ACHN (cell line): Measurements from ENCODE around the gene CFAP20.

ENCODE experiments used
- DNase-seq: peaks from one replicate; pipeline ENCODE4 v3.0.0-alpha.2; 2015
- in situ Hi-C: cut with HindIII; loops from 2 replicates; pipeline ENCODE4 v1.10.0; 2017; ENCODE audit warnings: low sequenced_read_pairs, low pct_ligation_motif_present, low pct_unique_long_range_greater_than_20kb

The CFAP20 gene

GRCh38 chr16:58127033-58127556 is 2.1 kb downstream of the CFAP20 start:
- DNase-seq = no peak
- in situ Hi-C loops = loop anchor here (10.0 kb wide), 1 partner anchor 102 kb away; the partner anchor contains the start of gene MMP15

- in situ Hi-C loops = loop anchor here (10.0 kb wide), 1 partner anchor 102 kb away; the partner anchor contains the start of gene MMP15
- DNase-seq = no peak
Observed at GRCh38 chr16:58126451-58126961, 2.7 kb downstream of the CFAP20 start.

GRCh38 chr16:58125781-58126335 is 3.3 kb downstream of the CFAP20 start:
- no peak for DNase-seq
- in situ Hi-C loops = loop anchor here (10.0 kb wide), 1 partner anchor 101 kb away; the partner anchor contains the start of gene MMP15

- no peak for DNase-seq
- in situ Hi-C loops = loop anchor here (10.0 kb wide), 1 partner anchor 100 kb away; the partner anchor contains the start of gene MMP15
Observed at GRCh38 chr16:58125041-58125440, 4.1 kb downstream of the CFAP20 start.

GRCh38 chr16:58124601-58124915 is 4.6 kb downstream of the CFAP20 start:
- in situ Hi-C loops = loop anchor here (10.0 kb wide), 1 partner anchor 100 kb away; the partner anchor contains the start of gene MMP15
- DNase-seq = no peak

- no peak for DNase-seq
- in situ Hi-C loops = loop anchor here (10.0 kb wide), 1 partner anchor 99 kb away; the partner anchor contains the start of gene MMP15
Observed at GRCh38 chr16:58123896-58124600, 5.1 kb downstream of the CFAP20 start.

GRCh38 chr16:58121132-58121531 is 8.0 kb downstream of the CFAP20 start:
- in situ Hi-C loops = loop anchor here (10.0 kb wide), 1 partner anchor 96 kb away; the partner anchor contains the start of gene MMP15
- DNase-seq = no peak

- in situ Hi-C loops = loop anchor here (10.0 kb wide), 1 partner anchor 95 kb away; the partner anchor contains the start of gene MMP15
- no peak for DNase-seq
Observed at GRCh38 chr16:58120234-58120633, 8.9 kb downstream of the CFAP20 start.

- no peak for DNase-seq
- in situ Hi-C loops = no loop called here
Observed at GRCh38 chr16:58119509-58119845, 9.7 kb downstream of the CFAP20 start.

GRCh38 chr16:58118801-58119508 is 10.2 kb downstream of the CFAP20 start:
- no peak for DNase-seq
- in situ Hi-C loops = no loop called here

GRCh38 chr16:58116529-58116928 is 12.7 kb downstream of the CFAP20 start:
- no peak for DNase-seq
- in situ Hi-C loops = no loop called here

GRCh38 chr16:58116081-58116480 is 13.1 kb downstream of the CFAP20 start:
- no peak for DNase-seq
- in situ Hi-C loops = no loop called here

- DNase-seq = no peak
- in situ Hi-C loops = no loop called here
Observed at GRCh38 chr16:58114827-58115825, 14.1 kb downstream of the CFAP20 start.

GRCh38 chr16:58111302-58111627 is 17.9 kb downstream of the CFAP20 start:
- in situ Hi-C loops = no loop called here
- DNase-seq = no peak

- in situ Hi-C loops = no loop called here
- DNase-seq = peak; percentile 70
Observed at GRCh38 chr16:58110571-58111301, 18.4 kb downstream of the CFAP20 start.

- in situ Hi-C loops = no loop called here
- DNase-seq = no peak
Observed at GRCh38 chr16:58109881-58110280, 19.3 kb downstream of the CFAP20 start.

GRCh38 chr16:58109330-58109729 is 19.9 kb downstream of the CFAP20 start:
- DNase-seq = no peak
- in situ Hi-C loops = no loop called here
